CD14-positive monocyte (primary cell): ENCODE results near the gene PPM1B. TPM values are rescaled to one million over a fixed set of nuclear protein-coding genes. Genes with fewer than 3 reads are reported as not detected.
A peak's percentile ranks its signal among the peaks of the same experiment; 100 is the strongest.

ENCODE experiments used
- DNase-seq, 3 donors: peaks; one replicate each; pipeline ENCODE4 v3.0.0-alpha.2; 2011 to 2022
- H2AFZ ChIP-seq: 2 replicates; pipeline ENCODE4 v1.6.0; 2012; ENCODE audit warnings: mild to moderate bottlenecking, low read depth, low read length, inconsistent platforms; ENCODE audit not compliant: insufficient read depth, poor library complexity, severe bottlenecking
- H3K27ac ChIP-seq, 2 donors: 1 replicate in 1 of 2; 2 replicates in 1 of 2; pipeline ENCODE4 v1.5.1; 2012 to 2013; ENCODE audit warnings: low read length in 2 of 2, control low read depth in 1 of 2, inconsistent platforms in 1 of 2, low read depth in 1 of 2, mild to moderate bottlenecking in 1 of 2
- H3K27me3 ChIP-seq, 2 donors: one replicate each; pipeline versions ENCODE4 v1.6.0 to v1.6.1; 2011 to 2013; ENCODE audit warnings: low read length in 2 of 2; ENCODE audit not compliant: control insufficient read depth in 2 of 2, insufficient read depth in 2 of 2
- H3K36me3 ChIP-seq, 2 donors: replicated peaks in 1 of 2; 1 replicate in 1 of 2; 2 replicates in 1 of 2; pipeline versions ENCODE4 v1.5.1 to v1.6.1; 2012 to 2013; ENCODE audit warnings: low read length in 2 of 2, control low read depth in 1 of 2, inconsistent platforms in 1 of 2, mild to moderate bottlenecking in 1 of 2; ENCODE audit not compliant: insufficient read depth in 2 of 2, control insufficient read depth in 1 of 2
- H3K4me1 ChIP-seq, 2 donors: 1 replicate in 1 of 2; 2 replicates in 1 of 2; pipeline versions ENCODE4 v1.5.1 to v1.6.1; 2012 to 2013; ENCODE audit warnings: low read length in 2 of 2, control low read depth in 1 of 2, inconsistent platforms in 1 of 2, mild to moderate bottlenecking in 1 of 2, moderate library complexity in 1 of 2; ENCODE audit not compliant: insufficient read depth in 2 of 2, control insufficient read depth in 1 of 2
- H3K4me2 ChIP-seq: replicated peaks from 2 replicates; pipeline ENCODE3; 2012; ENCODE audit warnings: low read length, moderate library complexity, mild to moderate bottlenecking; ENCODE audit not compliant: poor library complexity, severe bottlenecking; ENCODE audit errors: extremely low read depth
- H3K4me3 ChIP-seq, 3 experiments: fragments of 200-600 bp in 1 of 3; sonication (generic) in 1 of 3; replicated peaks in 1 of 3; 1 replicate in 2 of 3; 2 replicates in 1 of 3; pipeline ENCODE4 v1.5.1; 2011 to 2013; ENCODE audit warnings: low read length in 3 of 3, mild to moderate bottlenecking in 3 of 3, control low read depth in 2 of 3, low read depth in 2 of 3, inconsistent platforms in 1 of 3, moderate library complexity in 1 of 3
- H3K79me2 ChIP-seq: 2 replicates; pipeline ENCODE4 v1.6.0; 2012; ENCODE audit warnings: mild to moderate bottlenecking, control low read depth, inconsistent platforms, low read length, moderate library complexity; ENCODE audit not compliant: insufficient read depth
- H3K9ac ChIP-seq: 2 replicates; pipeline ENCODE4 v1.6.0; 2017; ENCODE audit warnings: low read length, mild to moderate bottlenecking; ENCODE audit not compliant: insufficient read depth, poor library complexity, severe bottlenecking
- H3K9me3 ChIP-seq, 2 donors: replicated peaks in 1 of 2; 1 replicate in 1 of 2; 2 replicates in 1 of 2; pipeline versions ENCODE4 v1.5.1 to v1.6.1; 2012 to 2013; ENCODE audit warnings: low read length in 2 of 2, control low read depth in 1 of 2; ENCODE audit not compliant: control insufficient read depth in 1 of 2, insufficient read depth in 1 of 2
- H4K20me1 ChIP-seq: 2 replicates; pipeline ENCODE4 v1.6.0; 2012; ENCODE audit warnings: mild to moderate bottlenecking, low read length, control low read depth, moderate library complexity; ENCODE audit not compliant: insufficient read depth
- H3K27ac Mint-ChIP-seq, 7 donors: one replicate each; pipeline ENCODE4 v1.8.0; 2020; ENCODE audit warnings: mild to moderate bottlenecking in 7 of 7, mixed read lengths in 7 of 7, moderate library complexity in 6 of 7, inconsistent platforms in 2 of 7
- H3K27me3 Mint-ChIP-seq, 3 donors: one replicate each; pipeline ENCODE4 v1.8.0; 2021 to 2022; ENCODE audit warnings: low read depth in 3 of 3, mild to moderate bottlenecking in 3 of 3, mixed read lengths in 3 of 3, moderate library complexity in 3 of 3, inconsistent platforms in 1 of 3
- H3K36me3 Mint-ChIP-seq, 2 donors: one replicate each; pipeline ENCODE4 v1.8.0; 2020; ENCODE audit warnings: mixed read lengths in 2 of 2, inconsistent platforms in 1 of 2, mild to moderate bottlenecking in 1 of 2
- H3K4me1 Mint-ChIP-seq: one replicate; pipeline ENCODE4 v1.8.0; 2020; ENCODE audit warnings: mild to moderate bottlenecking, mixed read lengths
- H3K4me3 Mint-ChIP-seq, 2 donors: one replicate each; pipeline ENCODE4 v1.8.0; 2020; ENCODE audit warnings: mild to moderate bottlenecking in 2 of 2, mixed read lengths in 2 of 2, moderate library complexity in 1 of 2
- H3K9me3 Mint-ChIP-seq, 7 donors: one replicate each; pipeline ENCODE4 v1.8.0; 2020 to 2022; ENCODE audit warnings: mixed read lengths in 7 of 7, mild to moderate bottlenecking in 6 of 7, moderate library complexity in 6 of 7, inconsistent platforms in 2 of 7
- WGBS: methylation state at CpG from one replicate; pipeline ENCODE4 v1.1.5; 2013; ENCODE audit warnings: missing lambda C conversion rate; ENCODE audit not compliant: insufficient coverage; 5-methylcytosine and 5-hydroxymethylcytosine counted together
- intact Hi-C, 2 donors: fragments of 100-400 bp; cut with micrococcal nuclease; formaldehyde crosslinking; loops; one replicate each; pipeline versions ENCODE4 v1.15.0 to v1.15.1; 2023
- polyA plus RNA-seq, 3 donors: library from polyadenylated mRNA; depleted of rRNA in 1 of 3; unstranded in 2 of 3; stranded (reverse) in 1 of 3; fragments of 300-500 nt in 2 of 3; fragments of >200 nt in 1 of 3; fragmentation: Illumina TruSeq in 2 of 3; gene quantifications; 1 replicate in 2 of 3; 2 replicates in 1 of 3; pipeline ENCODE4 v1.2.3, GENCODE V29; 2012 to 2021
- TF ChIP-seq, protein P1 (sequence below): fragments of 200-600 bp; IDR thresholded peaks from one replicate; pipeline ENCODE4 v1.8.0; 2022; ENCODE audit warnings: antibody characterized with exemption, mild to moderate bottlenecking

PPM1B gene
- polyA plus RNA-seq, 3 donors = 17.7 to 34.6 (median 24.9) TPM

DNA sequence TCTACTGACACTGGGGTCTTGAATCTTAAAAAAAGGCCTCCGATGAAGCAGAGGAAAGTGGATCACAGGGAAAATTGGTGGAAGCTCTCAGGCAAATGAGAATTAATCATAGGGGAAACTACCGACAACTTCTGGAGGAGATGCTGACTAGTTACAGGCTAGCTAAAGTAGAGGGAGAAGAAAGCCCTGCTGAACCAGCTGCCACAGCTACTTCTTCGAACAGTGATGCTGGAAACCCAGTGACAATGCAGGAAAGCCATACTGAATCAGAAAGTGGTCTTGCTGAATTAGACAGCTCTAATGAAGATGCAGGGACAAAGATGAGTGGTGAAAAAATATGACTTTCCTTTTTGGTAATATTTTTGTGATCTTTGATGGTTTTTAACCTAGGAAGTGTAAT, 61.7 kb downstream of the PPM1B start:
- TF ChIP-seq, protein P1, sequence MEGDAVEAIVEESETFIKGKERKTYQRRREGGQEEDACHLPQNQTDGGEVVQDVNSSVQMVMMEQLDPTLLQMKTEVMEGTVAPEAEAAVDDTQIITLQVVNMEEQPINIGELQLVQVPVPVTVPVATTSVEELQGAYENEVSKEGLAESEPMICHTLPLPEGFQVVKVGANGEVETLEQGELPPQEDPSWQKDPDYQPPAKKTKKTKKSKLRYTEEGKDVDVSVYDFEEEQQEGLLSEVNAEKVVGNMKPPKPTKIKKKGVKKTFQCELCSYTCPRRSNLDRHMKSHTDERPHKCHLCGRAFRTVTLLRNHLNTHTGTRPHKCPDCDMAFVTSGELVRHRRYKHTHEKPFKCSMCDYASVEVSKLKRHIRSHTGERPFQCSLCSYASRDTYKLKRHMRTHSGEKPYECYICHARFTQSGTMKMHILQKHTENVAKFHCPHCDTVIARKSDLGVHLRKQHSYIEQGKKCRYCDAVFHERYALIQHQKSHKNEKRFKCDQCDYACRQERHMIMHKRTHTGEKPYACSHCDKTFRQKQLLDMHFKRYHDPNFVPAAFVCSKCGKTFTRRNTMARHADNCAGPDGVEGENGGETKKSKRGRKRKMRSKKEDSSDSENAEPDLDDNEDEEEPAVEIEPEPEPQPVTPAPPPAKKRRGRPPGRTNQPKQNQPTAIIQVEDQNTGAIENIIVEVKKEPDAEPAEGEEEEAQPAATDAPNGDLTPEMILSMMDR = no peak
- Histone ChIP-seq H3K79me2 (no peaks in the 10 kb centered on the region), H3K4me1 (no peaks in the 10 kb centered on the region), H3K27me3 (no peaks in the 10 kb centered on the region), H3K4me2 (no peak overlapping the region), H3K9me3 (no peaks in the 10 kb centered on the region), H3K9ac (no peak overlapping the region), H3K27ac (peak overlapping the region in 1 of 2 donors; percentile 13), H3K4me3 (no peak overlapping the region), H4K20me1 (peaks cover 23% of the 10 kb centered on the region), H3K36me3 (peaks cover 38 to 65% of the 10 kb centered on the region in 2 donors), H2AFZ (no peak overlapping the region)
- peak overlapping the region in 1 of 7 donors; percentile 50 for H3K27ac Mint-ChIP-seq
- H3K4me3 Mint-ChIP-seq = no peak overlapping the region
- H3K4me1 Mint-ChIP-seq = no peaks in the 10 kb centered on the region
- DNase-seq = no peak
- 100% methylated on average over 3 of the region's 3 CpGs for WGBS
- H3K9me3 Mint-ChIP-seq = no peaks in the 10 kb centered on the region
- peaks cover 40 to 55% of the 10 kb centered on the region in 2 donors for H3K36me3 Mint-ChIP-seq
- peaks cover 0 to 1% (median 0%) of the 10 kb centered on the region in 3 donors for H3K27me3 Mint-ChIP-seq
- intact Hi-C loops = no loop called here

DNA sequence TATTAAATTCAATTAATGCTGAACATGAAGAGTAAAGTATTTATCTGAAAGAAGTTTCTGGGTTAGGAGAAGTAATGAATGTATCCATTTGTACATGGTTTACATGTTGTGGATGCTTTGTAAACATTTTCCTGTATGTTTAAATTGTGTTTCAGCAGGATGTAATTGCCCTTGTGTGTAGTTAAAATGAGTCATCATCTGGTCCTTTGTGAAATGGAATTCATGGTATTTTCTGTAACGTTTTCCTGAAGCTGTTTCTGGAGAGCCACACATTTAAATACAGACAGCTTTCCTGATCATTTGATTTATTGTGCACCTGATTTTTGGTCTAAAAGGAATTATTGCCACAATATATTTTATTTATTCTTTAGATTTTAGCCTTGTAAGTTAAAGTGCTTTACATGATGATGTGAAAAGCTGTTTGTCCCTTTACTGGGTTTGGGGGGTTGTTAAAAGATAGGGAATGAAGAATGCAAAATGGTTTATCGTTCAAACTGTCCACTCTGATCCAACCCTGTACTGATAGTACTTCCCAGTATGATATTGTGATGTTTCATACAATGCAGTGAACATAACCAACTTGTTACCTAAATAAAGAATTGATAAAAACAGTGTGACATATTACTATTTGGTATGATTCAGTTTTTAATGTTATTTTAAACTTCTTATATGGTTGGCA, 64.9 kb downstream of the PPM1B start:
- no CpG with 5 or more reads among the region's 2 CpGs for WGBS
- Histone ChIP-seq H3K27ac (no peak overlapping the region), H2AFZ (no peak overlapping the region), H3K27me3 (no peaks in the 10 kb centered on the region), H3K9ac (no peak overlapping the region), H4K20me1 (peaks cover 6% of the 10 kb centered on the region), H3K79me2 (no peaks in the 10 kb centered on the region), H3K4me3 (no peak overlapping the region), H3K9me3 (no peaks in the 10 kb centered on the region), H3K4me2 (no peak overlapping the region), H3K36me3 (peaks cover 22 to 42% of the 10 kb centered on the region in 2 donors), H3K4me1 (no peaks in the 10 kb centered on the region)
- H3K36me3 Mint-ChIP-seq = peaks cover 27 to 31% of the 10 kb centered on the region in 2 donors
- H3K27ac Mint-ChIP-seq = no peak overlapping the region
- H3K27me3 Mint-ChIP-seq = no peaks in the 10 kb centered on the region
- no peaks in the 10 kb centered on the region for H3K4me1 Mint-ChIP-seq
- H3K4me3 Mint-ChIP-seq = no peak overlapping the region
- TF ChIP-seq, protein P1 = no peak
- intact Hi-C loops = no loop called here
- DNase-seq = no peak
- no peaks in the 10 kb centered on the region for H3K9me3 Mint-ChIP-seq
